GM21423 (cell line): Measurements from ENCODE around the gene HPGDS.

Source experiments
- ATAC-seq: cut with Tn5 transposase; IDR thresholded peaks from one replicate; pipeline ENCODE4 v1.9.1; 2021; ENCODE audit warnings: mild to moderate bottlenecking, moderate library complexity; ENCODE audit not compliant: unreplicated experiment

Gene HPGDS

DNA sequence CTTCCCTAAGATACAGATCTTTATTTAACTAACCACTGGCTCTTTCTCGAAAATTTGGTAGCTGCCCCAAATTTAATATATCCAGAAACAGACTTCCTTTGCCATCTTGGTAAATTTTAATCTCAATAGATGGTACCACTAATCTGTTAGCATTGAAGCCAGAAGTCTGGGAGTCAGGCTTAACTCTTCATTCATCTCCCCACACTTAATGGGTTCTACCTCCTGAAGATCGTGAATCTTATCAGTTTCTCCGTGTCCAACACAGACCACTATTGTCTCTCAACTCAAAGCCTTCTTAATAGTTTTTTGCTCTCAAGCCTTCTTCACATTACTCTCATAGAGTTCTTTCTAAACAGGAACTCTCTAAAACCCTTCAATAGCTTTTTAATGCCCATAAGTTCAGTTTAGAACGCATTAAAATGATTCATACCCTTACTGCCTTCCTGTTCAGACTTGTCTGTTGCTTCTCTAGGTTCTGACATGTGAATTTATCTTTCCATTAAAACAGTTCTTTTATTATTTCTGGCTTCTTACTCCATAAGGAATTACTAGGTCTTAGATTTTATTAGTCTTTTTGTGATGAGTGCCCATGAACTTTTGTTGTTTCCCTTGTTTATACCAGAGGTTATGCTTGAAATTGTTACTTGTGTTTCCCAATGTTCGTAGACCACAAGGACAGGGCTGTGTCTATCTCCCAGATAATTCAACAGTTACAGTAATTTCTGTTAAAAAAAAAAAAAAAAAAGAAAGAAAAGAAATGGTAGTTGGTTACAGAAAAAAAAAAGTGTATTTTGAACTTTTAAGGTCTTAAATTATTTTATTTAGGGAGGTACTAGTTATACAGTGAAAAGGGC, 80.2 kb downstream of the HPGDS start:
- ATAC-seq, result no peak

DNA sequence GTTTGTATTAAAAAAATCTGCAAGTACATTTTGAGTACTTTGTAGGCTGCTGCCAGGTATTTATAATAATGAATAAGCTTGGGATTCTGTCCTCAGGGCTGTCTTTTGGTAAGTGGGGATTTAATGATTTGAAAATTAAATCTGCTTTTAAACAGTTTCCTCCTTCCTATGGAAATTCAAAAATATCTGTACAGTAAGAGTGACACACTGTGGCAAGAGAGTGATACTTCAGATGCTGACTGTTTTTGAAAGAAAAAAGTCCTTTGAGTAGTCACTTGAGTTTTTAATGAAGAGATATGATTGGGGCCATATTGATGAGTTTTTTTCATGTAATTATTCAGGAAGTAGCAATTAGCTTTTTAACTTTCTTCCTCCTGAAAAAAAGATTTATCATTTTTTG, 85.8 kb downstream of the HPGDS start:
- no peak for ATAC-seq

DNA sequence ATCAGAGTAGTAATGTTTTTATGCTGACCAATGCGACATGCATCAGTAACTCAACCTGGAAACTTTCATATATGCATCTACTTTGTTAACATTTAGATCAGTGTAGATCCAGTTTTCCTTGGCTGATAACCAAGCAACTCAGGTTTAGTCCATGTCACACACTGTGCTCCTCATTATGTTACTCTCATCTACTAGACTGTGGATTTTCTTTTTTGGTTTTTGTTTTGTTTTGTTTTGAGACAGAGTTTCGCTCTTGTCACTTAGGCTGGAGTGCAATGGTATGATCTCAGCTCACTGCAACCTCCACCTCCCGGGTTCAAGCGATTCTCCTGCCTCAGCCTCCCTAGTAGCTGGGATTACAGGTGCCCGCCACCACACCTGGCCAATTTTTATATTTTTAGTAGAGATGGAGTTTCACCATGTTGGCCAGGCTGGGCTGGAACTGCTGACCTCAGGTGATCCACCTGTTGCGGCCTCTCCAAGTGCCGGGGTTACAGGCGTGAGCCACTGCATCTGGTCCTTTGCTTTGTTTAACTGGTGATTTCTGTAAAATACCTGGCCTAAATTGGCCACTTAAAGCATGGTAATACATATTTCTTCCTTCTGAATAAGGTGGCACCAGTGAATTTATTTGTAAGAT, 86.4 kb downstream of the HPGDS start:
- no peak for ATAC-seq

DNA sequence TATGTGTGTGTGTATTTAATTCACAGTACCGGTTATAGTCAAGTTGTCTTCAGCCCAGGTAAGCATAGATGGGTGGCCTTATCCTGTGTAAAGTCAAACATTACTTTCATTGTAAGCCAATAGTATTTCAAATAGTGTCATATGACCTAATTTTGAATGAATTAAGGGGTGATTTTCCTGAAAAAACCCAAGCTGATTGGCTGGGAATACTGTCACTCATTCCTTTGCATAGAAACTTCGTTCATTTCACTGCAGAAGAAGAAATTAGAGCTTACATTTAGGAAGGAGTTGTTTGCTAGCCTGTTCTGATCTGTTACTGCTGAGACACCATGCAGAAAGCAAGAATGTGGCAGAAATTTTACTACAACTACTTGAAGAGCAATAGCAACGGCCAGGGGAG, 89.6 kb downstream of the HPGDS start:
- ATAC-seq, result no peak

DNA sequence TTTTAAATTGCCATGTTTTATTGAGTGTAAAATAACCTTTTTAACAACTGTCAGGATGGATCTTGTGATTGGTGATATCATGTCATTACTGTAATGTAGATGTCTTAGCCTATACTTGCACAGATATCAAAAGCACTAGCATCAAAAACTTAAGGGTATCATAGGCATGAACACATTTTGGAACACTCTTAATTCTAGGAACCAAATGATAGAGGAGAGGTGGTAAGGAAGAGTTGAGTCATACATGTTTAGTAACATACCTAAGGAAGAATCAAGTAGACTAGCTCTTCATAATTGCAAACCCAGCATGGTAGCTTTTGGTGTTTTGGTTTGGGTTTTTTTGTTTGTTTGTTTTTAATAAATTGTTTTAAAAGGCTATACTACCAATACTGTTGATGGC, 91.5 kb downstream of the HPGDS start:
- no peak for ATAC-seq
